ENCODE results near the gene ZNF217. TPM values are rescaled to one million over a fixed set of nuclear protein-coding genes. Genes with fewer than 3 reads are reported as not detected.
"Not testable (repeated sequence)": the region's sequence is repeated elsewhere in the genome, so short reads cannot be mapped to it uniquely, and the experiment has no call there.

The ZNF217 gene
- total and polyA plus RNA-seq, 2 donors (not counting 1 experiment from before 2014, with no cell fraction given), result 15.5 to 92.6 TPM

DNA sequence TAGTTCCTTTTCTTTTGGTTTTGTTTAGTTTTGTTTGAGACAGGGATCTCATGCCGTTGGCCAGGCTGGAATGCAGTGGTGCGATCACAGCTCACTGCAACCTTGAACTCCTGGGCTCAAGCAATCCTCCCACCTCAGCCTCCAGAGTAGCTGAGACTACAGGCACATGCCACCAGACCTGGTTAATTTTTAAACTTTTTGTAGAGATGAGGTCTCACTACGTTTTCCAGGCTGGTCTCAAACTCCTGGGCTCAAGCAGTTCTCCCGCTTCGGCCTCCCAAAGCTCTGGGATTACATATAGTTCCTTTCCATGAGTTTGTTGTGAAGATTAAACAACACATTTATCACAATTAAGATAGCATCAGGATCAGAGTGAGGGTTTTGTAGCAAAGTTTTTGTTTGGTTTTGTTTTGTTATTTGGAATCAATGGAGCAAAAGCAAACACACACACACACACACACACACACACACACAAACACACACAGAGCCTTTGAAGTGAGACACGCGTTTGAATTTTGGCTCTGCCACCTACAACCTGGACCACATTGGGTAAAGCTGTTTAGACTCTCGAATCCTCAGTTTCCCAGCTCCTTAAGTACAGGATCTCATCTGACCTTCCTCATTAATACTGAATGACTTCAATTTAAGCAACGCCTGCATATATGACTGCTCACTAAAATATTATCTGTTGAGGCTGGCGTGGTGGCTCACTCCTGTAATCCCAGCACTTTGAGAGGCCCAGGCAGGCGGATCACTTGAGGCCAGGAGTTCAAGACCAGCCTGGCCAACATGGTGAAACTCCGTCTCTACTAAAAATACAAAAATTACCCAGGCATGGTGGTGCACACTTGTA lies 41.7 kb downstream of the ZNF217 start:
- DNase-seq; intact Hi-C loops (cut with micrococcal nuclease); H3K79me2 ChIP-seq (ENCODE audit: control insufficient read depth, insufficient read depth, low read length); H3K9me3 ChIP-seq (ENCODE audit: control extremely low read depth in 1 of 3, control insufficient read depth in 2 of 3, insufficient read depth in 1 of 3, low read length in 2 of 3); H2AFZ ChIP-seq (ENCODE audit: insufficient read depth, low read depth, low read length, poor library complexity, severe bottlenecking); H3K27me3 ChIP-seq (replicated peaks in 1 of 4; ENCODE audit: control extremely low read depth in 1 of 4, control insufficient read depth in 3 of 4, insufficient read depth in 4 of 4, low read length in 3 of 4); H3K4me3 Mint-ChIP-seq; H4K20me1 ChIP-seq (ENCODE audit: control insufficient read depth, insufficient read depth, low read length, poor library complexity, severe bottlenecking); H3K4me1 ChIP-seq (ENCODE audit: control insufficient read depth in 2 of 2, insufficient read depth in 2 of 2, low read length in 2 of 2); H3K27ac Mint-ChIP-seq; H3K27me3 Mint-ChIP-seq; H3K9me3 Mint-ChIP-seq (ENCODE audit: insufficient read depth); H3K9ac ChIP-seq (ENCODE audit: low read length); H3K36me3 ChIP-seq (replicated peaks in 1 of 2; ENCODE audit: control extremely low read depth in 1 of 2, control insufficient read depth in 1 of 2, extremely low read depth in 1 of 2, insufficient read depth in 2 of 2, low read length in 1 of 2); H3K27ac ChIP-seq (ENCODE audit: low read length in 2 of 2); H3K4me3 ChIP-seq (ENCODE audit: control extremely low read depth in 1 of 5, extremely low read depth in 1 of 5, insufficient read depth in 1 of 5, low read depth in 2 of 5, low read length in 4 of 5); H3K4me2 ChIP-seq (replicated peaks; ENCODE audit: low read depth, low read length, poor library complexity, severe bottlenecking); POLR2A ChIA-PET; H3K4me1 Mint-ChIP-seq; ATAC-seq (ENCODE audit: low read depth): not testable (repeated sequence)
- CTCF ChIA-PET, result interaction anchor here (0.7 kb wide), 1 partner anchor 504 kb away, joined by 3 read pairs; no protein-coding TSS in a partner anchor
- 87% methylated on average over 7 of the region's 12 CpGs for WGBS (ENCODE audit: insufficient coverage)

DNA sequence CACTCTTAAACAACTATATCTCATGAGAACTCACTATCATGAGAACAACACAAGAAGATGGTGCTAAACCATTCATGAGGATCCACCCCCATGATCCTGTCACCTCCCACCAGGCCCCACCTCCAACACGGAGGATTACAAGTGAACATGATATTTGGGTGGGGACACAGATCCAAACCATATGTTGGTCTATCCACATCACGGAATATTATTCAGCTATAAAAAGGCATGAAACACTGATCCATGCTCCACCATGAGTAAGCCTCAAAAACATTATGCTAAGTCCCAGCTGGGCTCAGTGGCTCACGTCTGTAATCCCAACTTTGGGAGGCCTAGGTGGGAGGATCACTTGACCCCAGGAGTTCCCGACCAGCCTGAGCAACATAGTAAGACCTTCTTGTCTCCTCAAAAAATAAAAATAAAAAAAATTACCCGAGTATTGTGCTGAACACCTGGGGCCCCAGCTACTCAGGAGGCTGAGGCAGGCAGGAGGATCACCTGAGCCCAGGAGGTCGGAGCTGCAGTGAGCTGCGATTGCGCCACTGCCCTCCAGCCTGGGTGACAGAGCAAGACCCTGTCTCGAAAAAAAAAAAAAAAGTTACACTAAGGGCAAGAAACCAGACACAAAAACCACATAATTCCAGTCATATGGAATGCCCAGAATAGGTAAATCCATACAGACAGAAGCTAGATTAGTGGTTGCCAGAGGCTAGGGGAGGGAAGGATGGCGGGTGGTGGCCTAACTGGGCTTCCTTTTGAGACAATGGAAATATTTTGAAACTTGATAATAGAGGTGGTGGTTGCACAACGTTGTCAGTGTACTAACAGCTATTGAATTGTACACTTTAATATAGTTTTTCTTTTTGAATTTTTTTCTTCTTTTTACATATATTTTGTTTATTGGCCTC lies 43.1 kb downstream of the ZNF217 start:
- no peak overlapping the region for H3K27ac Mint-ChIP-seq
- 96% methylated on average over 6 of the region's 11 CpGs for WGBS (ENCODE audit: insufficient coverage)
- H3K4me1 Mint-ChIP-seq, result peaks cover 2% of the 10 kb centered on the region

More for the DNA sequence above, 43.1 kb downstream of the ZNF217 start:
- POLR2A ChIA-PET, result interaction anchor here (0.6 kb wide), 1 partner anchor 249 kb away, joined by 3 read pairs; no protein-coding TSS in a partner anchor
- H3K4me2 ChIP-seq (replicated peaks; ENCODE audit: low read depth, low read length, poor library complexity, severe bottlenecking), result no peak overlapping the region
- no peak for ATAC-seq (ENCODE audit: low read depth)
- CTCF ChIA-PET, result interaction anchor here (0.8 to 1.3 kb wide), 3 partner anchors 19 to 441 kb away, joined by 3 to 4 read pairs (median 3); no protein-coding TSS in a partner anchor
- no peaks in the 10 kb centered on the region for H3K9me3 ChIP-seq (ENCODE audit: control extremely low read depth in 1 of 3, control insufficient read depth in 2 of 3, insufficient read depth in 1 of 3, low read length in 2 of 3)
- H2AFZ ChIP-seq (ENCODE audit: insufficient read depth, low read depth, low read length, poor library complexity, severe bottlenecking), result no peak overlapping the region
- intact Hi-C loops (cut with micrococcal nuclease), result no loop called here
- H3K36me3 ChIP-seq (replicated peaks in 1 of 2; ENCODE audit: control extremely low read depth in 1 of 2, control insufficient read depth in 1 of 2, extremely low read depth in 1 of 2, insufficient read depth in 2 of 2, low read length in 1 of 2), result no peaks in the 10 kb centered on the region
- no peak overlapping the region for H3K4me3 ChIP-seq (ENCODE audit: control extremely low read depth in 1 of 5, extremely low read depth in 1 of 5, insufficient read depth in 1 of 5, low read depth in 2 of 5, low read length in 4 of 5)
- no peaks in the 10 kb centered on the region for H4K20me1 ChIP-seq (ENCODE audit: control insufficient read depth, insufficient read depth, low read length, poor library complexity, severe bottlenecking)
- no peak overlapping the region for H3K4me3 Mint-ChIP-seq
- no peaks in the 10 kb centered on the region for H3K27me3 Mint-ChIP-seq
- H3K9me3 Mint-ChIP-seq (ENCODE audit: insufficient read depth), result no peaks in the 10 kb centered on the region
- H3K79me2 ChIP-seq (ENCODE audit: control insufficient read depth, insufficient read depth, low read length), result no peaks in the 10 kb centered on the region
- H3K27me3 ChIP-seq (replicated peaks in 1 of 4; ENCODE audit: control extremely low read depth in 1 of 4, control insufficient read depth in 3 of 4, insufficient read depth in 4 of 4, low read length in 3 of 4), result no peaks in the 10 kb centered on the region
- no peak overlapping the region for H3K27ac ChIP-seq (ENCODE audit: low read length in 2 of 2)
- no peak overlapping the region for H3K9ac ChIP-seq (ENCODE audit: low read length)
- no peaks in the 10 kb centered on the region for H3K4me1 ChIP-seq (ENCODE audit: control insufficient read depth in 2 of 2, insufficient read depth in 2 of 2, low read length in 2 of 2)
- TF ChIP-seq EZH2 (IDR thresholded peaks at IDR 0.05; ENCODE audit: borderline replicate concordance, insufficient read depth, low read depth, low read length, poor library complexity, severe bottlenecking), result no peak
- TF ChIP-seq, protein P1, sequence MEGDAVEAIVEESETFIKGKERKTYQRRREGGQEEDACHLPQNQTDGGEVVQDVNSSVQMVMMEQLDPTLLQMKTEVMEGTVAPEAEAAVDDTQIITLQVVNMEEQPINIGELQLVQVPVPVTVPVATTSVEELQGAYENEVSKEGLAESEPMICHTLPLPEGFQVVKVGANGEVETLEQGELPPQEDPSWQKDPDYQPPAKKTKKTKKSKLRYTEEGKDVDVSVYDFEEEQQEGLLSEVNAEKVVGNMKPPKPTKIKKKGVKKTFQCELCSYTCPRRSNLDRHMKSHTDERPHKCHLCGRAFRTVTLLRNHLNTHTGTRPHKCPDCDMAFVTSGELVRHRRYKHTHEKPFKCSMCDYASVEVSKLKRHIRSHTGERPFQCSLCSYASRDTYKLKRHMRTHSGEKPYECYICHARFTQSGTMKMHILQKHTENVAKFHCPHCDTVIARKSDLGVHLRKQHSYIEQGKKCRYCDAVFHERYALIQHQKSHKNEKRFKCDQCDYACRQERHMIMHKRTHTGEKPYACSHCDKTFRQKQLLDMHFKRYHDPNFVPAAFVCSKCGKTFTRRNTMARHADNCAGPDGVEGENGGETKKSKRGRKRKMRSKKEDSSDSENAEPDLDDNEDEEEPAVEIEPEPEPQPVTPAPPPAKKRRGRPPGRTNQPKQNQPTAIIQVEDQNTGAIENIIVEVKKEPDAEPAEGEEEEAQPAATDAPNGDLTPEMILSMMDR (IDR thresholded peaks at IDR 0.05), result no peak
- DNase-seq, result no peak

Measured in B cell (primary cell).